ENCODE results near the gene RBP2. TPM values are rescaled to one million over a fixed set of nuclear protein-coding genes. Genes with fewer than 3 reads are reported as not detected.

The RBP2 gene
- total RNA-seq, 2 experiments from 2014 or later, result not detected

GRCh38 chr3:139423232-139423631 is 53.1 kb downstream of the RBP2 start:
- no TSS peak for BruUV-seq (replicated peaks)

DNA sequence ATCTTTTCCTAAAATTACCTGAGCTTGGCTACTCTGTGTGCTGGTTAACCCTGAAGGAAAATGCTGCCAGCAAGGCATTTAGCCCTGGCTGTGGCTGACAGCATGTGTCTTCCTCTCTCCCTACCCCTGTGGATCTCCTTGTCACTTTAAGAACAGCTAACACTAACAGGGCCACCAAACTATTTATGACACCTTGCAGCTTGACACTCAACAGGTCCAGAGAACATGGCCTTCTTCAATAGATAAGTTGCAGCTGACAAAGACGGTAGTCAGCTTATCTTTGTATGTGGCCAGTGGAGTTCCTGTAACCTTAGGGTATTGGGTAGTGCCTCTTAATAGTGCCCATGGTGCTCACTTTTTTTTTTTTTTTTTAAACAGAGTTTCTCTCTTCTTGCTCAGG is 54.9 kb downstream of the RBP2 start:
- no TSS peak for BruUV-seq (replicated peaks)
- H3K36me3 ChIP-seq (ENCODE audit: insufficient read depth, low read length), result no peaks in the 10 kb centered on the region
- no peaks in the 10 kb centered on the region for H4K20me1 ChIP-seq (ENCODE audit: insufficient read depth, low read length)
- ChIA-PET CTCF (ENCODE audit: unreplicated experiment) (no interaction called here), POLR2A (no interaction called here)
- no peaks in the 10 kb centered on the region for H3K9me2 ChIP-seq (ENCODE audit: insufficient read depth, low read length)
- no peak overlapping the region for H3K4me3 ChIP-seq (ENCODE audit: low read depth, low read length, poor library complexity, severe bottlenecking)
- H3K4me2 ChIP-seq (ENCODE audit: low read length), result no peak overlapping the region
- no peak overlapping the region for H3K27ac ChIP-seq (ENCODE audit: low read depth, low read length, poor library complexity, severe bottlenecking)
- H2AFZ ChIP-seq (ENCODE audit: low read length), result no peak overlapping the region
- no peaks in the 10 kb centered on the region for H3K4me1 ChIP-seq (ENCODE audit: insufficient read depth, low read length, poor library complexity, severe bottlenecking)
- DNase-seq (ENCODE audit: low spot score), result no peak
- intact Hi-C loops (cut with micrococcal nuclease; ENCODE audit: unreplicated experiment), result no loop called here
- TF ChIP-seq CTCF (conservative IDR thresholded peaks at IDR 0.05; ENCODE audit: low read length), result no peak
- no peak for TF ChIP-seq EZH2phosphoT487 (IDR thresholded peaks at IDR 0.05; ENCODE audit: borderline replicate concordance, low read depth, low read length)
- H3K9me3 ChIP-seq (ENCODE audit: low read length), result no peaks in the 10 kb centered on the region
- H3K79me2 ChIP-seq (ENCODE audit: insufficient read depth, low read depth, low read length), result no peaks in the 10 kb centered on the region

More at GRCh38 chr3:139423232-139423631, 53.1 kb downstream of the RBP2 start:
- CTCF ChIA-PET (ENCODE audit: unreplicated experiment), result no interaction called here
- Histone ChIP-seq H3K9me3 (ENCODE audit: low read length) (no peaks in the 10 kb centered on the region), H4K20me1 (ENCODE audit: insufficient read depth, low read length) (no peaks in the 10 kb centered on the region), H3K27ac (ENCODE audit: low read depth, low read length, poor library complexity, severe bottlenecking) (no peak overlapping the region), H3K79me2 (ENCODE audit: insufficient read depth, low read depth, low read length) (no peaks in the 10 kb centered on the region), H3K4me2 (ENCODE audit: low read length) (no peak overlapping the region), H3K4me3 (ENCODE audit: low read depth, low read length, poor library complexity, severe bottlenecking) (no peak overlapping the region), H3K4me1 (ENCODE audit: insufficient read depth, low read length, poor library complexity, severe bottlenecking) (no peaks in the 10 kb centered on the region), H2AFZ (ENCODE audit: low read length) (no peak overlapping the region), H3K36me3 (ENCODE audit: insufficient read depth, low read length) (no peaks in the 10 kb centered on the region), H3K9me2 (ENCODE audit: insufficient read depth, low read length) (no peaks in the 10 kb centered on the region)
- DNase-seq (ENCODE audit: low spot score), result no peak
- POLR2A ChIA-PET, result no interaction called here
- intact Hi-C loops (cut with micrococcal nuclease; ENCODE audit: unreplicated experiment), result no loop called here
- TF ChIP-seq CTCF (conservative IDR thresholded peaks at IDR 0.05; ENCODE audit: low read length) (no peak), EZH2phosphoT487 (IDR thresholded peaks at IDR 0.05; ENCODE audit: borderline replicate concordance, low read depth, low read length) (no peak)

DNA sequence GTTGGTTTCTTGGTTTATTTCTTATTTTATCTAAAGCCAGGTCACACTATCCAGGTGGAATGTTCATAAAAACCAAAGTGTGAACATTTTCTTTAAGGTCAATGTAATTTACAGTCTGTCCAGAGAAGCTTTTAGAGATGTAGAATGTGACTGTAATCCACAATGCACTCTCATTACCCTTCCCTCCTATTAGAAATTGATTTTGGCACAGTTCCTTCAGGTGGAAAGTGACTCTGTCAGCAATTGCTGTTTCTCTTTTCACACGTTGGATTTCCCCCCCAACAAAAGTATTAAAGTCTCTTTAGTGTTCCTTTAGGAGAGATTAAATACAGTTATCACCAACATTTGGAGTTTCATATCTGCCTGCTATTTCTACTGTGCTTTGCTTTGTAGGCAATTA is 55.3 kb downstream of the RBP2 start:
- Histone ChIP-seq H4K20me1 (ENCODE audit: insufficient read depth, low read length) (no peaks in the 10 kb centered on the region), H3K9me2 (ENCODE audit: insufficient read depth, low read length) (no peaks in the 10 kb centered on the region), H2AFZ (ENCODE audit: low read length) (no peak overlapping the region), H3K79me2 (ENCODE audit: insufficient read depth, low read depth, low read length) (no peaks in the 10 kb centered on the region), H3K4me2 (ENCODE audit: low read length) (no peak overlapping the region), H3K4me3 (ENCODE audit: low read depth, low read length, poor library complexity, severe bottlenecking) (no peak overlapping the region), H3K27ac (ENCODE audit: low read depth, low read length, poor library complexity, severe bottlenecking) (no peak overlapping the region), H3K36me3 (ENCODE audit: insufficient read depth, low read length) (no peaks in the 10 kb centered on the region), H3K4me1 (ENCODE audit: insufficient read depth, low read length, poor library complexity, severe bottlenecking) (no peaks in the 10 kb centered on the region), H3K9me3 (ENCODE audit: low read length) (no peaks in the 10 kb centered on the region)
- no peak for DNase-seq (ENCODE audit: low spot score)
- intact Hi-C loops (cut with micrococcal nuclease; ENCODE audit: unreplicated experiment), result no loop called here
- POLR2A ChIA-PET, result no interaction called here
- no TSS peak for BruUV-seq (replicated peaks)
- TF ChIP-seq CTCF (conservative IDR thresholded peaks at IDR 0.05; ENCODE audit: low read length) (no peak), EZH2phosphoT487 (IDR thresholded peaks at IDR 0.05; ENCODE audit: borderline replicate concordance, low read depth, low read length) (no peak)
- CTCF ChIA-PET (ENCODE audit: unreplicated experiment), result no interaction called here

Data from OCI-LY7 (cell line).